Gastrocnemius medialis (tissue), 4 donors: ENCODE data around the gene THAP4.

Source experiments
- CTCF ChIP-seq, 5 experiments: fragments of 450-650 bp in 3 of 5; fragments of 200-600 bp in 2 of 5; sonication (generic) in 2 of 5; IDR thresholded peaks in 4 of 5; conservative IDR thresholded peaks in 1 of 5; 1 replicate in 4 of 5; 2 replicates in 1 of 5; pipeline ENCODE4 v1.5.1; 2016 to 2019; ENCODE audit warnings: antibody characterized with exemption in 5 of 5, mild to moderate bottlenecking in 3 of 5, moderate library complexity in 3 of 5
- POLR2A ChIP-seq, 2 donors: fragments of 450-650 bp; IDR thresholded peaks; one replicate each; pipeline ENCODE4 v1.6.1; 2017; ENCODE audit warnings: antibody characterized with exemption in 2 of 2, mild to moderate bottlenecking in 2 of 2, moderate library complexity in 2 of 2

- no peak for TF ChIP-seq CTCF (IDR thresholded peaks at IDR 0.05 in 4 of 5, conservative IDR thresholded peaks at IDR 0.05 in 1 of 5)
- no peak for TF ChIP-seq POLR2A (IDR thresholded peaks at IDR 0.05)
These were observed 83.5 kb downstream of the THAP4 start for GRCh38 chr2:241553512-241553830.
